ENCODE results near the gene CCR5AS.

DNA sequence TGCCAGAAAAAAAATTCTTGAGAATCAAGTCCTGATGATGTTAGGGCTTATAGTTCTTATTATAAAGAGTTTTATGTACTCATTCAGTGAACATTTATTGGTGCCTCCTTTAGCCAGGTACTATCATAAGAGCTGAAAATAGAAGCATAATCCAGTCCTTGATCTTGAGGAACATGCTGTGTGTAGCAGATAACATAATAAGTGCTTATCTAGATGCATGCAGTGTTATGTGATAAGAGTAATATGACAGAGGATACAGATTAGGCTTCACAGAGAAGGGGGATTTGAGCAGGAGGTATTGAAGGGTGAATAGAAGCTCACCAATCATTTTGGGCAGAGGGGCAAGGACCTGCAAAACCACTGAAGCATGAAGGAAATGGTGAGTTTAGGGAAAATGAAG lies 51.9 kb downstream of the CCR5AS start:
- TF ChIP-seq POLR2A (IDR thresholded peaks at IDR 0.05; ENCODE audit: low read depth): no peak
- TF ChIP-seq, protein P1, sequence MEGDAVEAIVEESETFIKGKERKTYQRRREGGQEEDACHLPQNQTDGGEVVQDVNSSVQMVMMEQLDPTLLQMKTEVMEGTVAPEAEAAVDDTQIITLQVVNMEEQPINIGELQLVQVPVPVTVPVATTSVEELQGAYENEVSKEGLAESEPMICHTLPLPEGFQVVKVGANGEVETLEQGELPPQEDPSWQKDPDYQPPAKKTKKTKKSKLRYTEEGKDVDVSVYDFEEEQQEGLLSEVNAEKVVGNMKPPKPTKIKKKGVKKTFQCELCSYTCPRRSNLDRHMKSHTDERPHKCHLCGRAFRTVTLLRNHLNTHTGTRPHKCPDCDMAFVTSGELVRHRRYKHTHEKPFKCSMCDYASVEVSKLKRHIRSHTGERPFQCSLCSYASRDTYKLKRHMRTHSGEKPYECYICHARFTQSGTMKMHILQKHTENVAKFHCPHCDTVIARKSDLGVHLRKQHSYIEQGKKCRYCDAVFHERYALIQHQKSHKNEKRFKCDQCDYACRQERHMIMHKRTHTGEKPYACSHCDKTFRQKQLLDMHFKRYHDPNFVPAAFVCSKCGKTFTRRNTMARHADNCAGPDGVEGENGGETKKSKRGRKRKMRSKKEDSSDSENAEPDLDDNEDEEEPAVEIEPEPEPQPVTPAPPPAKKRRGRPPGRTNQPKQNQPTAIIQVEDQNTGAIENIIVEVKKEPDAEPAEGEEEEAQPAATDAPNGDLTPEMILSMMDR (IDR thresholded peaks at IDR 0.05): no peak
- TF ChIP-seq POLR2AphosphoS5 (IDR thresholded peaks at IDR 0.05): no peak

Measured in esophagus muscularis mucosa (tissue), 3 donors.